ENCODE measurements around the gene DGAT2. TPM values are rescaled to one million over a fixed set of nuclear protein-coding genes. Genes with fewer than 3 reads are reported as not detected.

Gene DGAT2
- total RNA-seq, 1 donor from 2014 or later, result 7.3 TPM

GRCh38 chr11:75779960-75780359 is 11.4 kb downstream of the DGAT2 start:
- intact Hi-C loops (cut with micrococcal nuclease), result no loop called here
- no peak overlapping the region for H3K4me3 Mint-ChIP-seq
- no peak overlapping the region for H3K27ac Mint-ChIP-seq
- peaks cover 24% of the 10 kb centered on the region for H3K4me1 Mint-ChIP-seq
- DNase-seq, result no peak
- H3K9me3 Mint-ChIP-seq, result no peaks in the 10 kb centered on the region
- no peaks in the 10 kb centered on the region for H3K36me3 Mint-ChIP-seq (ENCODE audit: low read depth)
- no peaks in the 10 kb centered on the region for H3K27me3 Mint-ChIP-seq

GRCh38 chr11:75780888-75781287 is 12.3 kb downstream of the DGAT2 start:
- no peak for DNase-seq
- Mint-ChIP-seq H3K4me3 (no peak overlapping the region), H3K36me3 (ENCODE audit: low read depth) (no peaks in the 10 kb centered on the region), H3K9me3 (no peaks in the 10 kb centered on the region), H3K27me3 (no peaks in the 10 kb centered on the region), H3K4me1 (peaks cover 24% of the 10 kb centered on the region), H3K27ac (no peak overlapping the region)
- intact Hi-C loops (cut with micrococcal nuclease), result no loop called here

- intact Hi-C loops (cut with micrococcal nuclease), result no loop called here
- no peak overlapping the region for H3K4me3 Mint-ChIP-seq
- no peak overlapping the region for H3K27ac Mint-ChIP-seq
Measured at GRCh38 chr11:75781296-75781695, 12.7 kb downstream of the DGAT2 start.

GRCh38 chr11:75781831-75782230 is 13.3 kb downstream of the DGAT2 start:
- H3K9me3 Mint-ChIP-seq, result no peaks in the 10 kb centered on the region
- H3K4me1 Mint-ChIP-seq, result peaks cover 19% of the 10 kb centered on the region
- no peak for DNase-seq
- H3K27me3 Mint-ChIP-seq, result no peaks in the 10 kb centered on the region
- H3K36me3 Mint-ChIP-seq (ENCODE audit: low read depth), result no peaks in the 10 kb centered on the region
- no peak overlapping the region for H3K27ac Mint-ChIP-seq
- no peak overlapping the region for H3K4me3 Mint-ChIP-seq
- intact Hi-C loops (cut with micrococcal nuclease), result no loop called here

More at GRCh38 chr11:75781296-75781695, 12.7 kb downstream of the DGAT2 start:
- H3K4me1 Mint-ChIP-seq, result peaks cover 21% of the 10 kb centered on the region
- H3K9me3 Mint-ChIP-seq, result no peaks in the 10 kb centered on the region
- no peaks in the 10 kb centered on the region for H3K27me3 Mint-ChIP-seq
- DNase-seq, result no peak
- no peaks in the 10 kb centered on the region for H3K36me3 Mint-ChIP-seq (ENCODE audit: low read depth)

GRCh38 chr11:75782540-75783263 is 14.1 kb downstream of the DGAT2 start:
- DNase-seq, result no peak
- Mint-ChIP-seq H3K36me3 (ENCODE audit: low read depth) (no peaks in the 10 kb centered on the region), H3K27ac (no peak overlapping the region), H3K4me3 (no peak overlapping the region), H3K9me3 (no peaks in the 10 kb centered on the region), H3K27me3 (no peaks in the 10 kb centered on the region), H3K4me1 (peaks cover 10% of the 10 kb centered on the region)
- intact Hi-C loops (cut with micrococcal nuclease), result no loop called here

- no peak for DNase-seq
- no peak overlapping the region for H3K4me3 Mint-ChIP-seq
- intact Hi-C loops (cut with micrococcal nuclease), result no loop called here
- no peaks in the 10 kb centered on the region for H3K36me3 Mint-ChIP-seq (ENCODE audit: low read depth)
- no peaks in the 10 kb centered on the region for H3K9me3 Mint-ChIP-seq
- no peak overlapping the region for H3K27ac Mint-ChIP-seq
- no peaks in the 10 kb centered on the region for H3K27me3 Mint-ChIP-seq
- peaks cover 6% of the 10 kb centered on the region for H3K4me1 Mint-ChIP-seq
Measured at GRCh38 chr11:75783416-75784084, 15.0 kb downstream of the DGAT2 start.

- Mint-ChIP-seq H3K27ac (no peak overlapping the region), H3K9me3 (no peaks in the 10 kb centered on the region), H3K36me3 (ENCODE audit: low read depth) (no peaks in the 10 kb centered on the region), H3K4me3 (no peak overlapping the region), H3K27me3 (no peaks in the 10 kb centered on the region), H3K4me1 (peaks cover 6% of the 10 kb centered on the region)
- DNase-seq, result no peak
- intact Hi-C loops (cut with micrococcal nuclease), result no loop called here
Measured at GRCh38 chr11:75784085-75784478, 15.5 kb downstream of the DGAT2 start.

GRCh38 chr11:75784506-75784905 is 15.9 kb downstream of the DGAT2 start:
- intact Hi-C loops (cut with micrococcal nuclease), result no loop called here
- Mint-ChIP-seq H3K4me3 (no peak overlapping the region), H3K27ac (no peak overlapping the region), H3K4me1 (peaks cover 6% of the 10 kb centered on the region), H3K27me3 (no peaks in the 10 kb centered on the region), H3K9me3 (no peaks in the 10 kb centered on the region), H3K36me3 (ENCODE audit: low read depth) (no peaks in the 10 kb centered on the region)
- DNase-seq, result no peak

GRCh38 chr11:75785187-75785586 is 16.6 kb downstream of the DGAT2 start:
- Mint-ChIP-seq H3K4me3 (no peak overlapping the region), H3K27ac (no peak overlapping the region), H3K9me3 (no peaks in the 10 kb centered on the region), H3K4me1 (peaks cover 4% of the 10 kb centered on the region), H3K36me3 (ENCODE audit: low read depth) (no peaks in the 10 kb centered on the region), H3K27me3 (no peaks in the 10 kb centered on the region)
- intact Hi-C loops (cut with micrococcal nuclease), result no loop called here
- DNase-seq, result no peak

- Mint-ChIP-seq H3K9me3 (no peaks in the 10 kb centered on the region), H3K27ac (no peak overlapping the region), H3K4me3 (no peak overlapping the region), H3K27me3 (no peaks in the 10 kb centered on the region), H3K4me1 (peaks cover 4% of the 10 kb centered on the region), H3K36me3 (ENCODE audit: low read depth) (no peaks in the 10 kb centered on the region)
- no peak for DNase-seq
- intact Hi-C loops (cut with micrococcal nuclease), result no loop called here
Measured at GRCh38 chr11:75786101-75786736, 17.6 kb downstream of the DGAT2 start.

GRCh38 chr11:75789521-75789920 is 20.9 kb downstream of the DGAT2 start:
- H3K9me3 Mint-ChIP-seq, result no peaks in the 10 kb centered on the region
- H3K4me1 Mint-ChIP-seq, result no peaks in the 10 kb centered on the region
- no peak overlapping the region for H3K27ac Mint-ChIP-seq
- H3K4me3 Mint-ChIP-seq, result no peak overlapping the region
- intact Hi-C loops (cut with micrococcal nuclease), result no loop called here
- H3K36me3 Mint-ChIP-seq (ENCODE audit: low read depth), result no peaks in the 10 kb centered on the region
- no peak for DNase-seq
- no peaks in the 10 kb centered on the region for H3K27me3 Mint-ChIP-seq

GRCh38 chr11:75790986-75791385 is 22.4 kb downstream of the DGAT2 start:
- Mint-ChIP-seq H3K27ac (no peak overlapping the region), H3K9me3 (no peaks in the 10 kb centered on the region), H3K36me3 (ENCODE audit: low read depth) (no peaks in the 10 kb centered on the region), H3K4me3 (no peak overlapping the region), H3K27me3 (no peaks in the 10 kb centered on the region), H3K4me1 (no peaks in the 10 kb centered on the region)
- intact Hi-C loops (cut with micrococcal nuclease), result no loop called here
- no peak for DNase-seq

- intact Hi-C loops (cut with micrococcal nuclease), result no loop called here
- H3K36me3 Mint-ChIP-seq (ENCODE audit: low read depth), result no peaks in the 10 kb centered on the region
- H3K27me3 Mint-ChIP-seq, result no peaks in the 10 kb centered on the region
- no peaks in the 10 kb centered on the region for H3K4me1 Mint-ChIP-seq
- DNase-seq, result no peak
- H3K4me3 Mint-ChIP-seq, result no peak overlapping the region
- H3K27ac Mint-ChIP-seq, result no peak overlapping the region
- H3K9me3 Mint-ChIP-seq, result no peaks in the 10 kb centered on the region
Measured at GRCh38 chr11:75792127-75792731, 23.7 kb downstream of the DGAT2 start.
